HCT116 (cell line): ENCODE measurements around the gene SLC25A4. TPM values are rescaled to one million over a fixed set of nuclear protein-coding genes. Genes with fewer than 3 reads are reported as not detected.

Source experiments
- ATAC-seq: fragments of 200-7000 bp; cut with Tn5 transposase; 2 replicates; pipeline ENCODE4 v1.9.1; 2020; ENCODE audit warnings: mild to moderate bottlenecking, moderate library complexity
- BruUV-seq: library from RNA; stranded (reverse); fragments of 400-500 nt; replicated peaks from 2 replicates; lab custom pipeline; 2021; lab: Mats Ljungman, UMichigan
- CTCF ChIA-PET: fragments of 300-600 bp; sonication (Branson Sonifier 250); formaldehyde crosslinking; loops from one replicate; lab custom pipeline; 2021; ENCODE audit warnings: antibody characterized with exemption; lab: Charles Lee
- POLR2A ChIA-PET: fragments of 300-600, 350-600 bp; sonication (Branson Sonifier 250); formaldehyde crosslinking; loops from one replicate; lab custom pipeline; 2021; ENCODE audit warnings: antibody characterized with exemption; lab: Charles Lee
- RAD21 ChIA-PET, 2 experiments: fragments of 300-600 bp; sonication (Branson Sonifier 250); formaldehyde crosslinking; loops; one replicate each; lab custom pipeline; 2023; ENCODE audit warnings: low total read pairs in 2 of 2; ENCODE audit not compliant: uncharacterized antibody in 2 of 2, unreplicated experiment in 2 of 2, low non-redundant PET in 1 of 2; lab: Charles Lee
- DNase-seq: peaks from one replicate; pipeline ENCODE4 v3.0.0-alpha.2; 2010; ENCODE audit warnings: low read depth, low spot score
- H2AFZ ChIP-seq: fragments of 200-600 bp; shearing (Covaris generic), sonication (generic); 2 replicates; pipeline ENCODE4 v1.6.1; 2017; ENCODE audit warnings: low read depth, mixed run types, mixed read lengths, antibody characterized with exemption, low read length; ENCODE audit not compliant: poor library complexity, severe bottlenecking
- H3K27ac ChIP-seq: 2 replicates; pipeline ENCODE4 v1.5.1; 2012; ENCODE audit warnings: low read depth, low read length
- H3K27me3 ChIP-seq: fragments of 200-600 bp; sonication (generic); 2 replicates; pipeline ENCODE4 v1.6.1; 2016; ENCODE audit warnings: mixed run types, low read length, mixed read lengths; ENCODE audit not compliant: insufficient read depth
- H3K36me3 ChIP-seq, 2 experiments: fragments of 200-500 bp in 1 of 2; fragments of 200-600 bp in 1 of 2; sonication (Bioruptor generic) in 1 of 2; sonication (generic) in 1 of 2; 2 replicates each; pipeline versions ENCODE4 v1.5.1 to v1.6.1; 2014 to 2016; ENCODE audit warnings: low read length in 2 of 2, inconsistent platforms in 1 of 2, mixed read lengths in 1 of 2, mixed run types in 1 of 2; ENCODE audit not compliant: insufficient read depth in 2 of 2, control insufficient read depth in 1 of 2
- H3K4me1 ChIP-seq, 2 experiments: fragments of 200-600 bp in 1 of 2; sonication (generic) in 1 of 2; 2 replicates each; pipeline versions ENCODE4 v1.5.1 to v1.6.1; 2012 to 2017; ENCODE audit warnings: low read length in 2 of 2, inconsistent platforms in 1 of 2, mild to moderate bottlenecking in 1 of 2, mixed read lengths in 1 of 2, mixed run types in 1 of 2, moderate library complexity in 1 of 2; ENCODE audit not compliant: insufficient read depth in 2 of 2, control insufficient read depth in 1 of 2
- H3K4me2 ChIP-seq: fragments of 200-600 bp; sonication (generic); 2 replicates; pipeline ENCODE4 v1.6.1; 2017; ENCODE audit warnings: mixed run types, low read length, mixed read lengths
- H3K4me3 ChIP-seq, 2 experiments: fragments of 200-600 bp in 1 of 2; sonication (generic) in 1 of 2; replicated peaks in 1 of 2; 2 replicates each; pipeline ENCODE4 v1.5.1; 2011 to 2016; ENCODE audit warnings: low read length in 2 of 2, control low read depth in 1 of 2, low read depth in 1 of 2, mild to moderate bottlenecking in 1 of 2, mixed read lengths in 1 of 2, mixed run types in 1 of 2
- H3K79me2 ChIP-seq: fragments of 200-600 bp; sonication (generic); 2 replicates; pipeline ENCODE4 v1.6.1; 2017; ENCODE audit warnings: mild to moderate bottlenecking, mixed run types, low read length, moderate library complexity, mixed read lengths; ENCODE audit not compliant: insufficient read depth
- H3K9ac ChIP-seq: fragments of 200-600 bp; sonication (generic); 2 replicates; pipeline ENCODE4 v1.6.1; 2016; ENCODE audit warnings: low read length, mixed read lengths
- H3K9me2 ChIP-seq: fragments of 200-600 bp; sonication (generic), shearing (Covaris generic); 2 replicates; pipeline ENCODE4 v1.6.1; 2017; ENCODE audit warnings: mixed run types, mild to moderate bottlenecking, moderate library complexity; ENCODE audit not compliant: insufficient read depth
- H3K9me3 ChIP-seq, 2 experiments: fragments of 200-500 bp in 1 of 2; fragments of 200-600 bp in 1 of 2; sonication (Bioruptor generic) in 1 of 2; sonication (generic) in 1 of 2; 2 replicates each; pipeline ENCODE4 v1.6.1; 2014 to 2017; ENCODE audit warnings: low read length in 2 of 2, mixed read lengths in 2 of 2, inconsistent platforms in 1 of 2, low read depth in 1 of 2, mild to moderate bottlenecking in 1 of 2, mixed run types in 1 of 2, moderate library complexity in 1 of 2; ENCODE audit not compliant: control insufficient read depth in 1 of 2, insufficient read depth in 1 of 2
- H4K20me1 ChIP-seq: fragments of 200-600 bp; sonication (generic), shearing (Covaris generic); 2 replicates; pipeline ENCODE4 v1.6.1; 2017; ENCODE audit warnings: mixed run types, mild to moderate bottlenecking, moderate library complexity; ENCODE audit not compliant: insufficient read depth
- CBX3 ChIP-seq: IDR thresholded peaks from 2 replicates; pipeline ENCODE4 v1.6.1; 2012; ENCODE audit warnings: low read depth
- CEBPB ChIP-seq: IDR thresholded peaks from 2 replicates; pipeline ENCODE4 v1.6.1; 2012; ENCODE audit warnings: low read depth
- EGR1 ChIP-seq: IDR thresholded peaks from 2 replicates; pipeline ENCODE4 v1.6.1; 2012; ENCODE audit warnings: low read depth
- FOSL1 ChIP-seq: IDR thresholded peaks from 2 replicates; pipeline ENCODE4 v1.6.1; 2012; ENCODE audit warnings: low read depth
- JUND ChIP-seq: IDR thresholded peaks from 2 replicates; pipeline ENCODE4 v1.6.1; 2012
- RAD21 ChIP-seq: IDR thresholded peaks from 2 replicates; pipeline ENCODE4 v1.6.1; 2012; ENCODE audit warnings: low read depth, mild to moderate bottlenecking
- SIN3A ChIP-seq: IDR thresholded peaks from 2 replicates; pipeline ENCODE4 v1.6.1; 2012; ENCODE audit warnings: low read depth
- SP1 ChIP-seq: IDR thresholded peaks from 2 replicates; pipeline ENCODE4 v1.6.1; 2012; ENCODE audit warnings: low read depth
- SRF ChIP-seq: IDR thresholded peaks from 2 replicates; pipeline ENCODE4 v1.6.1; 2012; ENCODE audit warnings: low read depth
- ZNF274 ChIP-seq: fragments of 200-500 bp; sonication (Bioruptor generic); IDR thresholded peaks from 2 replicates; pipeline ENCODE4 v1.6.1; 2014; ENCODE audit warnings: mild to moderate bottlenecking, low read depth, low read length, inconsistent platforms
- intact Hi-C: fragments of 100-400 bp; cut with micrococcal nuclease; formaldehyde crosslinking; loops from 2 replicates; pipeline ENCODE4 v1.10.0; 2022
- total RNA-seq: library from RNA; stranded (reverse); gene quantifications from one replicate; pipeline ENCODE4 v1.2.1, GENCODE V29; 2021; ENCODE audit not compliant: unreplicated experiment
- TF ChIP-seq, protein P1 (sequence below): IDR thresholded peaks from 2 replicates; pipeline ENCODE4 v1.6.1; 2012
- TF ChIP-seq, protein P2 (sequence below), 3 experiments: fragments of 200-600 bp in 1 of 3; sonication (generic) in 1 of 3; IDR thresholded peaks in 2 of 3; conservative IDR thresholded peaks in 1 of 3; 2 replicates each; pipeline ENCODE4 v1.5.1; 2012 to 2017; ENCODE audit warnings: low read depth in 2 of 3, low read length in 2 of 3, antibody characterized with exemption in 1 of 3, borderline replicate concordance in 1 of 3, control low read depth in 1 of 3, mild to moderate bottlenecking in 1 of 3, mixed read lengths in 1 of 3, mixed run types in 1 of 3, moderate library complexity in 1 of 3; ENCODE audit not compliant: insufficient read depth in 1 of 3

Gene SLC25A4
- total RNA-seq, 1 experiment from 2014 or later = 27.9 TPM

DNA sequence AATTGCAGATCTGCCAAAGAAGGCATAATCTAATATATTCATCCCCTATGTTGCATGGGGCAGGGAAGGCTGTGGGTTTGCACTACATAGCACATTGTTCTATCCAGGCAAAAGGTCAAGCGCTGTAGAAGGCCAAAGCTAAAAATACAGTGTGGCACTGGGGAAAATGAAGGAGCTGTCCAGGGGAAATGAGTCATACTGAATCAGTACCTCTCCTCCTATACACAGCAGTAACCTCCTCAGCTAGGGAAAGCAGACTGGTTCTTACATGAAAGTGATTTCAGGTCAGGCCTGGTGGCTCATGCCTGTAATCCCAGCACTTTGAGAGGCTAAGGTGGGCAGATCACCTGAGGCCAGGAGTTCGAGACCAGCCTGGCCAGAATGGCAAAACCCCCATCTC is 31.0 kb upstream of the SLC25A4 start (continued):
- no peak for TF ChIP-seq ZNF274
- TF ChIP-seq SRF = peak; percentile 76
- peak; percentile 99 for TF ChIP-seq FOSL1
- peak; percentile 58 for TF ChIP-seq CEBPB
- no peak for TF ChIP-seq SIN3A
- peak; percentile 60; the same call in 1 of the 2 replicates for TF ChIP-seq EGR1
- TF ChIP-seq, protein P1, sequence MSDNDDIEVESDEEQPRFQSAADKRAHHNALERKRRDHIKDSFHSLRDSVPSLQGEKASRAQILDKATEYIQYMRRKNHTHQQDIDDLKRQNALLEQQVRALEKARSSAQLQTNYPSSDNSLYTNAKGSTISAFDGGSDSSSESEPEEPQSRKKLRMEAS = peak; percentile 87
- TF ChIP-seq JUND = peak; percentile 98

DNA sequence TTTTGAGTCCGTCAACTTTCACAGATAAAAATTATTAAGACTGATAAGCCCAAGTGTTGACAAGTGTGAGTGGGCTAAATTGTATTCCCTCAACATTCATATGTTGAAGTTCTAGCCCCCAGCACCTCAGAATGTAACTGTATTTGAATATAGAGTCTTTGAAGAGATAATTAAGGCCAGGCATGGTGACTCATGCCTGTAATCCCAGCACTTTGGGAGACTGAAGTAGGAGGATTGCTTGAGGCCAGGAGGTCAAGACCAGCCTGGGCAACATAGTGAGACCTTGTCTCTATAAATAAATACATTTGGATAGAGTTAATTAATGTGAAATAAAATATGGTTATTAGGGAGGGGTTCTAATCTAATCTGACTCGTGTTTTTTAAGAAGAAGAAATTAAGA is 29.7 kb upstream of the SLC25A4 start:
- H3K79me2 ChIP-seq = no peaks in the 10 kb centered on the region
- no peaks in the 10 kb centered on the region for H3K9me2 ChIP-seq
- DNase-seq (no peak), ATAC-seq (no peak)
- H3K9ac ChIP-seq = no peak overlapping the region
- POLR2A ChIA-PET = interaction anchor here (1.6 kb wide), 1 partner anchor 30 kb away, joined by 5 read pairs; the partner anchor contains the start of gene SLC25A4
- BruUV-seq = no TSS peak
- no peaks in the 10 kb centered on the region for H3K27me3 ChIP-seq
- RAD21 ChIA-PET = no interaction called here
- H3K27ac ChIP-seq = peak overlapping the region; percentile 67; the same call in 1 of the 2 replicates
- CTCF ChIA-PET = interaction anchor here (1.3 to 1.5 kb wide), 2 partner anchors 17 to 21 kb away, joined by 7 to 8 read pairs; no protein-coding TSS in a partner anchor
- H3K9me3 ChIP-seq = 0 out of 4 replicates have a peak, but pooled peaks cover 0 to 4% of the 10 kb centered on the region in 2 experiments
- peak overlapping the region; percentile 61 for H3K4me2 ChIP-seq
- TF ChIP-seq, protein P2, sequence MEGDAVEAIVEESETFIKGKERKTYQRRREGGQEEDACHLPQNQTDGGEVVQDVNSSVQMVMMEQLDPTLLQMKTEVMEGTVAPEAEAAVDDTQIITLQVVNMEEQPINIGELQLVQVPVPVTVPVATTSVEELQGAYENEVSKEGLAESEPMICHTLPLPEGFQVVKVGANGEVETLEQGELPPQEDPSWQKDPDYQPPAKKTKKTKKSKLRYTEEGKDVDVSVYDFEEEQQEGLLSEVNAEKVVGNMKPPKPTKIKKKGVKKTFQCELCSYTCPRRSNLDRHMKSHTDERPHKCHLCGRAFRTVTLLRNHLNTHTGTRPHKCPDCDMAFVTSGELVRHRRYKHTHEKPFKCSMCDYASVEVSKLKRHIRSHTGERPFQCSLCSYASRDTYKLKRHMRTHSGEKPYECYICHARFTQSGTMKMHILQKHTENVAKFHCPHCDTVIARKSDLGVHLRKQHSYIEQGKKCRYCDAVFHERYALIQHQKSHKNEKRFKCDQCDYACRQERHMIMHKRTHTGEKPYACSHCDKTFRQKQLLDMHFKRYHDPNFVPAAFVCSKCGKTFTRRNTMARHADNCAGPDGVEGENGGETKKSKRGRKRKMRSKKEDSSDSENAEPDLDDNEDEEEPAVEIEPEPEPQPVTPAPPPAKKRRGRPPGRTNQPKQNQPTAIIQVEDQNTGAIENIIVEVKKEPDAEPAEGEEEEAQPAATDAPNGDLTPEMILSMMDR (IDR thresholded peaks at IDR 0.05 in 2 of 3, conservative IDR thresholded peaks at IDR 0.05 in 1 of 3; ENCODE audit: borderline replicate concordance in 1 of 3, insufficient read depth in 1 of 3, low read depth in 2 of 3, low read length in 2 of 3) = no peak
- no peak for TF ChIP-seq ZNF274
- TF ChIP-seq, protein P1 = no peak
- TF ChIP-seq RAD21 = no peak
- 0 out of 2 replicates have a peak, but pooled peaks have one; percentile 44 for TF ChIP-seq CBX3
- TF ChIP-seq SP1 = 0 out of 2 replicates have a peak, but pooled peaks have one; percentile 12
- no peak for TF ChIP-seq CEBPB
- peak; percentile 38 for TF ChIP-seq FOSL1
- peaks cover 34 to 61% of the 10 kb centered on the region in 2 experiments for H3K4me1 ChIP-seq
- no peaks in the 10 kb centered on the region for H4K20me1 ChIP-seq
- intact Hi-C loops = loop anchor here (10.0 kb wide), 1 partner anchor 191 kb away; no protein-coding TSS in a partner anchor
- no peaks in the 10 kb centered on the region for H3K36me3 ChIP-seq
- H3K4me3 ChIP-seq = 0 out of 4 replicates have a peak overlapping the region, but pooled peaks of 1 of the 2 experiments have one; percentile 28
- H2AFZ ChIP-seq = peak overlapping the region; percentile 89
